Activated T-cell treated with anti-CD3 and anti-CD28 coated beads for 1 hour (primary cell): ENCODE data around the gene GBX1.

Experiments
- DNase-seq: peaks from one replicate; pipeline ENCODE4 v3.0.0-alpha.2; 2020; ENCODE audit warnings: low read depth

GBX1 gene

DNA sequence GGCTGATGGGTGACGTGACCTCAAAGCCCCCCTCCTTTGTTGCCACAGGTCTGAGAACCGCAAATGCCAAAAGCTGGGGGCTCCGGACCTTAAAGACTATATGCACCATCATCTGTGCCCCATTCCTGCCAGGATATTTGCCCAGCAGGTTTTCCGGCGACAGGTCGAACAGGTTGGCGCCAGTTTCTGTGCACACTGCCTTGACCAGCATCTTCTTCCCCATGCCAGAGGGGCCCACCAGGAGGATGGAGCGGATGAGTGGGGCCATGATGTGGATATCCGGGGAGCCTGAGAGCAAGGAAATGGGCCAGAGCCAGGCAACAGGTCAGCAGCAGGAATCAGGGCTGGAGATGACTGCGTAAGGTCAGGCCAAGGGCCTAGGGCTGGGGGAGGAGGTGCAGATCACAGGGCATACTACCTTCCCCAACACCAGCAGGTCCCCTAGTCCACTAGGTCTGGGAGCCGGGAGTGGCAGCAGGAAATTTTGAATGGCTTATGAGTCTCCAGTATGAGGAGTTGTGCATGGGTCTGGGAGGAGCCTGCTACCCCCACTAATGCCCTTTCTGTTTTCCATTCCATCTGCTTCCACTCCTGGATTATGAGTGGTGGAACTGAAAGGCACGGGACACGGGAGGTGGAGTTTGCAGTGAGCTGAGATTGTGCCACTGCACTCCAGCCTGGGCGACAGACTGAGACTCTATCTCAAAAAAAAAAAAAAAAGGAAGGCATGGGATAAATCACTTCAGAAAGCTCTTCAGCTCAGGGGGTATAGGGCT lies 25.9 kb upstream of the GBX1 start:
- DNase-seq: no peak

DNA sequence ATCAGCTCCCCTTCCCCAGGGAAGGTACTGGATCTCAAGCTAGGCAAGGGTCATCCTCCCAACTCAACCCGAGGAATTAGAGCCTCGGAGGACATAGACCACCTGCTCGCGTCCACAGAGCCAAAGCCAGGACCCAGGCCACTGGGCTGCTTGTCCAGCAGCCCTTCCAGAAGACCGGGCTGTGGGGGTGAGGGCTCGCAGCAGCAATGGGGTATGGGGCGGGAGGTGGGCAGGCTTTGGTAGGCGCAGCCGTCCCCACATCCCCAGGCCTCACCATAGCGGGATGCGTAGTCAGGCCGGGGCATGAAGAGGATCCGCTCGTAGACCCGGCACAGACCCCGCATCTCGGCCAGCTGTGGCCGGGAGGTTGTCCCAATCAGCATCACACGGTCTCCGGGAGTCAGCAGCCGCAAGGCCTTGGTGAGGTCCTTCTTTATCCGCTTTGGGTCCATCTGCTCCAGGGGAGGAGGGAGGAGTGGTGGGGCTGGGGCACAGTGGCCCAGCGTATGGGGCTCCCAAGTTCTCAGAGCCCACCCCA lies 24.6 kb upstream of the GBX1 start:
- no peak for DNase-seq

DNA sequence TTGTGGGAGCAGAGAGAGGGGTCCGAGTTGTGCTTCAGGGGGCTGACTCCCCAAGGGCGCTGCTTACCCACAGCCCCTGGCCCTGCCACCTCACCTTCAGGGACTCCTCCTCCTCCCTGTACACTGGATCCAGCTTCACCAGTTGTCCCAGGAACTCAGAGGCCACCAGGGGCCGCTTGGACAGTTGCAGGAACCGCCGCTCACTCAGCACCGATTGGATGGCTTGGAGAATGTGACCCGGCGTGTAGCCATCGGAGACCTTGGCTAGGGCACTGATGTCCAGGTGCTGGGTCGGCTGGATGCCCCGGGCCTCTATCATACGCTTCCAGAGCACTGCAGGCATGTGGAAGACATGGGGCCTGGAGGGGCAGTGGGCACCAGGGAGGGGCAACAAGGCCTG lies 24.1 kb upstream of the GBX1 start:
- no peak for DNase-seq

DNA sequence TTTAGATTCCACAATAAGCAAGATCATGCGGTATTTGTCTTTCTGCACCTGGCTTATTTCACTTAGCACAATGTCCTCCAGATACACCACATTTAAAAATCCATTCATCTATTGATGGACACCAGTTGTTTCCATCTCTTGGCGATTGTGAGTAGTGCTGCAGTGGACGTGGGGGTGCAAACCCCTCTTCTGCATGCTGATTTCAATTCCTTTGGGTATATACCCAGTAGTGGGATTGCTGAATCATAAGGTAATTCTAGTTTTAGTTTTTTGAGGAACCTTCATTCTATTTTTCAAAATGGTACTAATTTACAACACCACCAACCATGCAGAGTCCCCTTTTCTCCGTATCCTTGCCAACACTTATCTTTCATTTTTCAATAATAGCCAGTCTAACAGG lies 21.5 kb upstream of the GBX1 start:
- no peak for DNase-seq

DNA sequence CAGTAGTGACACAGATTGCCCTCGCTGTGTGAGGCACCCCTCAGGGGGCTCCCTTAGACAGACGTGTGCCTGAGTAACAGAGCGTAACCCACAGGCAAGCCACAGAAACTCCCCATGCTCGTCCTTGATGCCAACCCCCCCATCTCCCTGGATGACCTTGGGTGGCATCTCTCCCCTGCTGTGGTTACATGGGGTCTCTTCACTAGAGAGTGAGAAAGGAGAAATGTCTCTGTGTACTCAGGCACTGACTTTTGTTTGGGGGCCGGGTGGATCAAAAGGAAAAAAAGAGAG lies 20.7 kb upstream of the GBX1 start:
- no peak for DNase-seq

DNA sequence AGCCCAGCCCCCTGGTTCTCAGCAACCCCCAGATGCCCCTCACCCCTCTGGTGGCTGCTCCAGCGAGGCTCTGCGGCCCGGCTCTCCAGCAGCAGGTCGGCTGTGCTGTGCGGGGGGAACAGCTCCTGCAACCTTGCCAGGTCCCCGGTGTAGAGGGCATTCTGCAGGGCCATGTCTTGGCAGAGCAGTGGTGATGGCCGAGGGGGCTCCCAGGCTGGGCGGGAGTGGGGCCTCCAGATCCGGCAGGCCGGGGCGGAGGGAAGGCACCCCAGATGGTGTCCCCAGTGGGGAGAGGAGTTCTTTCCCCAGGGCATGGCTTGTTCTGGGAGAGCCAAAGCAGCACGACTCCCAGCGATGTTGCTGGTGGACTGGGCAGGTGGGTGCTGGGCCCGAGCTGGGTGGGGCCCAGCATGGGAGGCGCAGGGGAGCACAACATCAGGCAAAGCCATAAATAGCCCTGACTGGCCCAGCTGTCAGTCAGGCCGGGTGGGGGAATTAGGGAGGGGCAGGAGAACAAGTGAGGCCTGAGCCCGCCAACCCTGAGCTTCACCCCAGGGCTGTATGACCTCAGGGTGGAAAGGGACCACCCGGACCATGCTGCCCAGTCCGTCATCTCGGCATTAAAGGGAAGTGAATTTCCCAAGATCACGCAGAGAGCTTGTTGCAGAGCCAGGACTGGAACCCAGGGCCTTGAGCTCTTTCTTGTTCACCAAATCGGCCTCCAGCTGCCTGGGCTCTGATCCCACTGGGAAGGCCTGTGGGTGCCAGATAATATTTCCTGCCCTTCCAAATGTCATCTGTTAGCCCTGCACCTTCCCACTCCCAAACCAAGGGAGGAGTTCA lies 20.1 kb upstream of the GBX1 start:
- no peak for DNase-seq

DNA sequence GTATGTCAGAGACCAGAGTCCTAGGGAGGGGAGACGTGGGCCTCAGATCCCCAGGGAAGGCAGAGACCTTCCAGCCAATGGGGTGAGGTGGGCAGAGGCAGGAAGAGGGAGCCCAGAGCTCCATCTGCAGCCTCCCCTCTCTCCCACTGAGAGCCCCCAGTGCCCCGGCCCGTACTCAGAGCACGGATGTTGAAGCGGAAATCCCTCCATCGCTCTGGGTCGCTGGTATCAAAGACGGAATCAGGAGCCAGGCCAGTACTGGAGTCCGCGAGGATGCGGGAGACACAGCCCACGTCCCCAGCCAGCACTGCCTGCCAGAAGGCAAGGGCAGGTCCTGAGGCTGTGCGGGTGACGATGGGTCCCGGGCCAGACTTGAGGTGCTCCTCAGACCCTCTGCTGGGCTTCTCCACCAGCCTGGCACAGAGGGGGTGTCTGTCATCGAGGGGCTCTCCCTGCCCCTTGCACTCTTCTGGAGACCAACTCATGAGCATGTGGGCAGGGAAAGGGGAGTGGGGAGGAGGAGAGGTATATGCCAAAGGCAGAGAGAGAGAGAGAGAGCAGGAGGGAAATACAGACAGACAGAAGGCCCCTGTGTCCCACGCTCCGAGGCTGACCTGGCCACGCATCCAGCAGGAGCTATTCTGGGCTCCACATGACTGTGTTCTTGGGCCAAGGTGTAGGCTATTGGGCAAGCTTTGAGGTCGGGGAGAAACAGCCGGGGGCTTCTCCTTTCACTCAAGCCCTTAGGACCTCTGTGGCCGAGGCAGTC lies 19.3 kb upstream of the GBX1 start, which contains the start of gene ASB10:
Gene ASB10 (minus strand): TSS at position 611 of the 769 bp plus-strand sequence. CDS start 120 bp downstream, at position 491.
- no peak for DNase-seq

DNA sequence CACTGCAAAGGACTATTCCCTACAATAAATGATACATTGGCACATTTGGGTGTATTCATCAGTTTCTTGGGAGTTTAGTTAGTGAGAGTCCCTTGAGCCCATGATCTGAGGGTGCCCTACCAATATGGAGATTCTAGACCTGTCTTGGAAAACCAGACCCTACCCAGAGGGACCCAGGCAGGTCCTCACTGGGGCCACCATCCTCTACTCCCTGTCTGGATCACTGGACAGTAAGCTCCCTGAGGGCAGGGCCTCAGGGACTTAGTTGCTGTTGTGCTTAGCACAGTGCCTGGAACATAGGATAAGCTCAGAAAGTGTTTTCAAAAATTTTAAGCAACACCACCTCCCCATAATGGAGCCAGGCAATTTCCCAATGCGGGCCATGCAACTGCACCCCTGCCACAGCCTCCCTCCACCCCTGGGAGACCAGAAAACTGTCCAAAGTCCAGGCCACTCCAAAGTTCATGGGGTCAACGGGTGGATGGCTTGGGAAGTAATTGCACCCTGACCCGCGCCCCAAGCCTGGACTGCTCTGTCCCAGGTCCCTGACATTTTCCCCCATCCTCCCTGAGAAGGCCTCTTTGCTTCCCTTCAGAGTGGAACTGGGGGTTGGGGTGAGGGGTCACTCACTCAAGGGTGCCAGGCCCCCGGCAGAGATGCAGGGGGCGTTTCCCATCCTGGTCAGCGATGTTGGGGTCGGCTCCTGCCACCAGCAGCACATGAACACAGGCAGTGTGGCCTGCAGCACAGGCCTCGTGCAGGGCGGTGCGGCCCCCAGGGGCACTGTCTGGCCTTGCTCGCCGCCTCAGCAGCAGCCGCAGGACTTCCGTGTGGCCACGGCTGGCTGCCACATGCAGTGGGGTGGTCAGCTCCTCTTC lies 18.5 kb upstream of the GBX1 start:
- DNase-seq: no peak

DNA sequence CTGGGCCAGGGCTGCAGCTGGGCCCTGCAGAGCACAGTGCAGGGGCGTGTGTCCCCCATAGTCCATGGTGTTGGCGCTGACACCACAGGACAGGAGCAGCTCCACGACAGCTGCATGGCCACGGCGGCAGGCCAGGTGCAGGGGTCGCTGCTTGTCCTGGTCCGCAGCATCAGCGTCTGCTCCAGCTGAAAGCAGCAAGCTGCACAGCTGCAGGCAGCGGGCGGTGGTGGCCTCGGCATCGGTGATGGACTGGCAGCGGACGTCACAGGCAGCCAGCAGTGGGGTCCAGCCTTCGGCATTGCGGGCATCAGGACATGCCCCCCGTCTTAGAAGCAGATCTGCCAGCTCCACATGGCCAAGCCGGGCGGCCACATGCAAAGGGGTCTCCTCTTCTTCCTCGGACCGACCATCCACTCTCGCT lies 13.5 kb upstream of the GBX1 start:
- DNase-seq: no peak

DNA sequence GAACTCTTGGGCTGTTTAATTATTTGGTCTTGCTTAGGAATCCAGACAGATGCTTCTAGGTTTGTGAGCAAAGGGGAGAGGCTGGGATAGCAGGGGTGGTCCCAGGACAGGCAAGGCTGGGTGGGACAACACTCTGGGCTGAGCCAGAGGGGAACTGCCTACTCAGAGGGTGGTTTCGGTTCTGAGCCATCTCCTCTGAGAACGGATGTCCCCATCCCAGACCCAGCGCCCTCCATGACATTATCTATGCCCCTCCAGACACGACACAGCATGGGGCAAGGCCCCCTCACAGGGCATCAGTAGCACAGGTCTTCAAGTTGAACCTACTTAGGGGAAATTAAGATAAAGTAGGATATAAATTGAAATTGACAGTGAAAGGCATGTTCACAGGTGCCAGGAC lies 12.5 kb upstream of the GBX1 start:
- no peak for DNase-seq

DNA sequence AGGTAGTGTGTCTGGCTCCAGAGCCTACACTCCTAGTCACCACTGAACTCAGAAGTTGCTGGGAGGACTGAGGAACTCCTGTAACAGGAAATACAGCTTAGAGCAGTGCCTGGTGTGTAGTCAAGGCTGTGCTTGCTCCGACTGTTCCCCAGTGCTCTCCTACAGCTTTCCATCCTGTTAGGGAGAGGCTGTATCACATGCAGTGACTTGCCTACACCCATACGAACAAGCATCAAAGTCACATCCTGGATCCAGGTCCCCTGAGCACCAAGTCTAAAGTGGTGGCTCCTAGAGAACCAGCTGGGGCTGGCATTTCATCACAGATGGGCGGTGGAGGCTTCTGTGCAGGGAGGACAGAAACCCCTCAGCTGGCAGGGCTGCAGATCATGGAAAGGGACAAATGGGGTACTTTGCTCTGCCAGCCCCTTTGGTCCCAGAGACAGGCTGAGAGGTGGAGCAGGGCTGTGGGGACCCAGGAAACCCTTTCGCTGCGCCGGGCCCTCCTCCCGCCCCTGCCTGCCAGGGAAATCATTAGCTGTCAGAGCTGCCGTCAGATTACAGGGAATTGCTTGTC lies 11.9 kb upstream of the GBX1 start:
- DNase-seq: no peak

DNA sequence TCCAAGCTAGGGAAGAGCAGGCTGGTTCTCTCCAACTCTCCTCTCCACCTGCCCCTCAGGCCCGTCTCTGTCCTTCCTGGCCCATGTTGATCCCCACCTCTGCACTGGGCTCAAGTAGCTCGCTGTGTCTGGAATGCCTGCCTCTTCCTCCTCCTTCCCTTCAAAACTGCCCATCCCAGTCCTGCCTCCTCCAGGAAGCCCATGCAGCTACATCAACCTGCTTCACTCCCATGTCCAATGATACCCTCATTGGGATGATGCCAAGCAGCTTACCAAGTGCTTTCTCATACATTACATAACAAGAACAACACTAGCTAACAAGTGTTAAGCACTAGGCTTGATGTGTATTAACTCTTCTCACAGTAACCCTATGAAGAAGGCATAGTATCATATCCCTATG lies 11.3 kb upstream of the GBX1 start:
- DNase-seq: no peak

DNA sequence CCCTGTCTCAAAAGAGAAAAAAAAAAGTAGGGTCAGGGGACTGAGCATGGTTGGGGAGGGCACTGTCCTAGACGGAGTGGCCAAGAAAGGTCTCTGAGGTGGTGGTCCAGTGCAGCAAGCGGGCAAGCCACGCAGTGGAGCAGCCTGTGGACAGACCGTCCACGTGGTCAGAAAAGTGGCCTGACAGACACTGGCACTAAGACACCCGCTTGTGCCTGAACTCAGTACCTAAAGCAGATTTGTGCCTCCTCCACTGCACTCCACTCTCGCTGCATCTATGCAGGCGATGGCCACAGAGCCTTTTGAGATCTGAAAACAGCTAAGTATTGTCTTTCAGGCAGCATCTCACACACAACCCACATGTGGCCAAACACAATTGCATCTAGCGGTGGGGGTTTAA lies 10.7 kb upstream of the GBX1 start:
- DNase-seq: no peak

DNA sequence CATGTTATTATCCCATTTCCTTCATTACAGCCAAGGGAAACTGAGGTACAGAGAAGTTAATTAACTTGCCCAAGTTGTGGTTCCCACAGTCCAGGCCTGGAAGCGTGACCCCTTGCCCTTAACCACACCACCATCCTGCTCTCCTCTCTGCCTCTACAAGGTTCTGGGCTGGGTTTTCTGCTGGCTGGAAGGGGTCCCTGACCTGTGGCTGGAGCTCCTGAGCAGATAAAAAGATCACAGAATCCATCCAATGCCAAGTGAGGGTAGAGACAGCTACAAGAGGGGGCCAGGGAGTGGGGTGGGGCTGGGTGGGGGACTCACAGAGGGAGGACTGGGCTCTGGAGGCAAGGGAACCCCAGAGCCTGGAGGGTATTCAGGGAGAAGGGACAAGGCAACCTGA lies 9.8 kb upstream of the GBX1 start:
- no peak for DNase-seq

DNA sequence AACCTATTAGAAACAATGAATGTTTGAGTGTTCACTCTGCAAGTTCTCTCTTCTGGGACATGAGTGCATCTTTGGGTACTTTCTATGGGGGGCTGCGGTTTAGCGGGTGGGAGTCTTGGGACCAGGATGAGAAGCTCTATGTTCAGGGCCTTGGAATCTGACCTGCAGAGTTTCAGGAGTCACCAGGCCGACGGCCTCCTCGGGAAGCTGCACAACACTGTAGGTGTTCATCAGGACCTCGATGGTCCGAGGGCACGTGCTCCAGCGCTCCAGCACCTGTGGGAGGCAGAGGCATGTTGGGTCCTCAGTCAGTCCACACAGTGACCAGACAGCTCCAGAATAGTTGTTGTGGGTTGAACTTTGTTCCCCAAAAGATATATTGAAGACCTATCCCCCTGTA lies 8.9 kb upstream of the GBX1 start:
- no peak for DNase-seq

DNA sequence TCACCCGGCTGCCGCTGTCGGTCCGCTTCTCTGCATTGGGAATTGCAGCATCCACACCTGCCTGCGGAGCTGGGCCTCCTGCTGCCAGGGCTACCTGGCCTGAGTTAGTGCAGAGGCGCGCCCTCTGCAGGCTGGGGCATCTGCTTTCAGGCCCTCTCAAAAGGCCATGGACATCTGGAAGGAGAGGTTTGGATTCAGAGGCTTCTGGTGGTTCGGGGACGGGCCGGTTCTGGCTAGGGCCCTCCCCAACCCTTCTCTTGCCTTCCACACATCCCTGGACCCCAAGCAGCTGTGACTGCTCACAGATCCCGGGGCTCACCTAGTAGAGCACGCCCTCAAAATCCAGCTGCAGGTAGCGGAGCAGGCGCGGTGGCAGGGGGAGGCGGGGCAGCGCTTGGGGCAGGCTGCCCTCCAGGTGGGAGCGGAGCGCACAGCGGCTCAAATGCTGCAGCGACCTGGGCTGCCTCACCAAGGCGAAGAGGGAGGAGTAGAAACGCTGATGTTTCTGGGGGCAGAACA lies 8.4 kb upstream of the GBX1 start:
- no peak for DNase-seq

DNA sequence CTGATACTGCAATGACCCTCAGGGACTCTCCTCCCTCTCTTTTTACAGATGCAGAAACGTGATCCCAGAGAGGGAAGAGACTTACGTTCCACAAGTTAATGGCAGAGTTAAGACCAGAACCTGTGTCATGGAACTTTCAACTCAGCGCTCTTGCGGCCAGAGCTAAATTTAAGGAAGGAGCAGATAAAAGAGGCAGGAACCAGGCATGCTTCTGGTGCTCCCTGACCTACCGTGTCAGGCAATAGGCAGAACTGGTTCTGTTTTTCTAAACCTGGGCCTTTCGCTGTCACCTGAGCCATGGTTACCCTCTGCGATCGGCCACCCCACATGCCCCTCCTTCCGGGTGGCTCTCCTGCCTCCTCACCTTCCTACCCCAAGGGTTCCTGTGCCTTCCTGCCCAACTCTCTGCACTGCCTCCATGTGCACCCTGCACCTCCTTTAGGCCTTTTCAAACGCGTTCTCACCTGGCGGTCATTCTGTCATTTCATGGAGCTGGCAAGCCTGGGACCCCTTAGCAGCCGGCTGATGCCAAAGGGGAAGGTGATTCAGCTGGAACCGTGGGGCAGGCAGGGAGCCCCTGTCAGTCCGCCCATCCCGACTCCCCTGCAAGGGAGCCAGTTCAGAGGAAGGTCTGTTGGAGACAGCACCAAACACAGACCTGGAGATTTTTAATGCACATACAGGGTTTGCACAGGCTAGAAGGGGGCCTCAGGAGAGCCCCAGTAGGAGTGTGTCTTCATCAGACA lies 7.7 kb upstream of the GBX1 start:
- DNase-seq: no peak

DNA sequence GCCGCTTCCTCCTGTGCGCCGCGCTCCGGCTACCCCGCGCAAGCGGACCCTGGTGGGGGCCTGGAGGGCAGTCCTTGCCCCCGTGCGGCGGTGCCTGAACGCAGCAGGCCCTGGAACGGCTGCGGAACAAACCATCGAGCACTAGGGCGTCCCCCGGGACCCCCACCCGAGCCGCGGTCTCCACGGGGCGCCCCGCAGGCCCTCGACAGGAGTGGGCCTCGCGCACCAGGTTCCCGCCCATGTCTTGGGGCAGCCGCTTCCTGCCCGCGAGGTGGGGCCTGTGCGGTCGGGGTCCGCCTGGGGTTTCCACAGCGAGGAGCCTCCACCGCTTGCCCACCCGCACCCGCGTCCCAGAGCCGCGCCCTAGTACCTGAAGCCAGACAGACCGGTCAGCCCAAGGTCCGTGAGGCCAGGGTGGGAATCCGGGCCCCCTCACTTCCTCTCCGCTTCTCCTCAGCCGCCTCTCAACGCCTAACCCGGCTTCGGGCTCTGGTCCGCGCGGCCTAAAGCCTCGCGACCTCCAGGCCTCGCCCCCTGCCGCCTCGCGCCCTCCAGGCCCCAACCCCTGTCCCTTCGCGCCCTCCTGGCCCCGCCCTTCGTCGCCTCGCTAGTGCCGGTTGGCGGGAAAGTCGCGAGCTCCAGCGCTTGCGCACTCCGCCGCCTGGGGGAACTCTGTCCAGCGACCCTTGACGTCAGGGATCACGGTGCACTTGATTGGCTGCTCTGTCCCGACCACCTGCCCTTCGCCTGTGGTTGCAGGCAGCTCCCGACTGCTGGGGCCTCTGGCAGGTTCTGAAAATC lies 7.0 kb upstream of the GBX1 start:
- no peak for DNase-seq
